ENCODE results near the gene SORL1-AS1.

The SORL1-AS1 gene

GRCh38 chr11:121389651-121390050 lies 63.1 kb downstream of the SORL1-AS1 start:
- TF ChIP-seq HDGF (IDR thresholded peaks at IDR 0.05; ENCODE audit: borderline replicate concordance), result no peak
- TF ChIP-seq CTBP1 (IDR thresholded peaks at IDR 0.05; ENCODE audit: borderline replicate concordance), result no peak
- no peak for TF ChIP-seq ARNT (IDR thresholded peaks at IDR 0.05)
- TF ChIP-seq BHLHE40 (IDR thresholded peaks at IDR 0.05; ENCODE audit: borderline replicate concordance), result no peak
- TF ChIP-seq ZNF384 (IDR thresholded peaks at IDR 0.05), result no peak
- TF ChIP-seq LEF1 (IDR thresholded peaks at IDR 0.05; ENCODE audit: borderline replicate concordance), result no peak
- no peak for TF ChIP-seq SUZ12 (IDR thresholded peaks at IDR 0.05)
- no peak for TF ChIP-seq FOXK2 (IDR thresholded peaks at IDR 0.05)
- no peak for TF ChIP-seq ELF4 (IDR thresholded peaks at IDR 0.05)
- TF ChIP-seq SP1 (IDR thresholded peaks at IDR 0.05), result no peak
- ChIA-PET POLR2A (no interaction called here), CTCF (no interaction called here)
- no peak for DNase-seq (ENCODE audit: extremely low spot score)
